Neural cell (in vitro differentiated cells): ENCODE data around the gene SETD4.

ENCODE experiments used
- CTCF ChIP-seq: fragments of 450-650 bp; IDR thresholded peaks from 2 replicates; pipeline ENCODE4 v1.5.1; 2014; ENCODE audit warnings: antibody characterized with exemption, mild to moderate bottlenecking, moderate library complexity; ENCODE audit not compliant: poor library complexity, severe bottlenecking
- EZH2 ChIP-seq: fragments of 200-600, 300-800 bp; shearing (Covaris generic), sonication (generic); IDR thresholded peaks from 2 replicates; pipeline ENCODE4 v1.6.1; 2014; ENCODE audit warnings: antibody characterized with exemption, low read length, borderline replicate concordance, mild to moderate bottlenecking; ENCODE audit not compliant: insufficient read depth, poor library complexity, severe bottlenecking
- MXI1 ChIP-seq: fragments of 450-650 bp; conservative IDR thresholded peaks from 2 replicates; pipeline ENCODE4 v1.6.1; 2014; ENCODE audit warnings: antibody characterized with exemption, mild to moderate bottlenecking; ENCODE audit not compliant: poor library complexity, severe bottlenecking
- RAD21 ChIP-seq: fragments of 450-650 bp; conservative IDR thresholded peaks from 2 replicates; pipeline ENCODE4 v1.6.1; 2014; ENCODE audit warnings: antibody characterized with exemption, mild to moderate bottlenecking, moderate library complexity
- REST ChIP-seq: IDR thresholded peaks from 2 replicates; pipeline ENCODE4 v1.6.1; 2012; ENCODE audit warnings: borderline replicate concordance
- TAF1 ChIP-seq: IDR thresholded peaks from 2 replicates; pipeline ENCODE4 v1.6.1; 2012; ENCODE audit warnings: low read depth

- TF ChIP-seq CTCF (no peak), MXI1 (no peak), REST (no peak), EZH2 (no peak), RAD21 (no peak), TAF1 (no peak)
Measured at GRCh38 chr21:36105327-36105842, 45.1 kb upstream of the SETD4 start.
